Measurements from ENCODE around the gene ABCB11.

The ABCB11 gene

GRCh38 chr2:169023161-169023560 lies 8.0 kb downstream of the ABCB11 start:
- Histone ChIP-seq H3K27me3 (ENCODE audit: insufficient read depth, poor library complexity, severe bottlenecking) (no peaks in the 10 kb centered on the region), H3K4me3 (replicated peaks; ENCODE audit: insufficient read depth, low read length) (no peak overlapping the region), H3K27ac (replicated peaks) (no peak overlapping the region)
- DNase-seq (ENCODE audit: low read depth in 1 of 2, low spot score in 1 of 2) = no peak
- TF ChIP-seq POLR2AphosphoS5 (IDR thresholded peaks at IDR 0.05; ENCODE audit: low read depth) (no peak), REST (IDR thresholded peaks at IDR 0.05; ENCODE audit: insufficient replicate concordance, low read depth) (no peak), GABPA (IDR thresholded peaks at IDR 0.05; ENCODE audit: low read depth) (no peak), CTCF (IDR thresholded peaks at IDR 0.05; ENCODE audit: insufficient read depth, low read length) (no peak), SPI1 (IDR thresholded peaks at IDR 0.05; ENCODE audit: borderline replicate concordance, low read depth) (no peak)

GRCh38 chr2:169018390-169018789 lies 12.7 kb downstream of the ABCB11 start:
- TF ChIP-seq SPI1 (IDR thresholded peaks at IDR 0.05; ENCODE audit: borderline replicate concordance, low read depth) = no peak
- no peak overlapping the region for H3K4me3 ChIP-seq (replicated peaks; ENCODE audit: insufficient read depth, low read length)
- H3K27ac ChIP-seq (replicated peaks) = no peak overlapping the region
- DNase-seq (ENCODE audit: low read depth in 1 of 2, low spot score in 1 of 2) = no peak
- H3K27me3 ChIP-seq (ENCODE audit: insufficient read depth, poor library complexity, severe bottlenecking) = no peaks in the 10 kb centered on the region

GRCh38 chr2:169015943-169016342 lies 15.2 kb downstream of the ABCB11 start:
- DNase-seq (ENCODE audit: low read depth in 1 of 2, low spot score in 1 of 2) = no peak
- TF ChIP-seq REST (IDR thresholded peaks at IDR 0.05; ENCODE audit: insufficient replicate concordance, low read depth) (no peak), POLR2AphosphoS5 (IDR thresholded peaks at IDR 0.05; ENCODE audit: low read depth) (no peak), SPI1 (IDR thresholded peaks at IDR 0.05; ENCODE audit: borderline replicate concordance, low read depth) (no peak), GABPA (IDR thresholded peaks at IDR 0.05; ENCODE audit: low read depth) (no peak)
- no peaks in the 10 kb centered on the region for H3K27me3 ChIP-seq (ENCODE audit: insufficient read depth, poor library complexity, severe bottlenecking)
- no peak overlapping the region for H3K27ac ChIP-seq (replicated peaks)
- no peak overlapping the region for H3K4me3 ChIP-seq (replicated peaks; ENCODE audit: insufficient read depth, low read length)

- Histone ChIP-seq H3K4me3 (replicated peaks; ENCODE audit: insufficient read depth, low read length) (no peak overlapping the region), H3K27me3 (ENCODE audit: insufficient read depth, poor library complexity, severe bottlenecking) (no peaks in the 10 kb centered on the region), H3K27ac (replicated peaks) (no peak overlapping the region; the same call in 1 of the 2 replicates)
- TF ChIP-seq CTCF (IDR thresholded peaks at IDR 0.05; ENCODE audit: insufficient read depth, low read length) (no peak), SPI1 (IDR thresholded peaks at IDR 0.05; ENCODE audit: borderline replicate concordance, low read depth) (no peak), REST (IDR thresholded peaks at IDR 0.05; ENCODE audit: insufficient replicate concordance, low read depth) (no peak)
- DNase-seq (ENCODE audit: low read depth in 1 of 2, low spot score in 1 of 2) = peak in 1 of 2 experiments; percentile 48
Observed at GRCh38 chr2:169014780-169015179, 16.3 kb downstream of the ABCB11 start.
